CD4-positive, alpha-beta memory T cell (primary cell): ENCODE results near the gene FREM2. TPM values are rescaled to one million over a fixed set of nuclear protein-coding genes. Genes with fewer than 3 reads are reported as not detected.

ENCODE experiments used
- CTCF ChIA-PET: fragments of 350-600 bp; sonication (Branson Sonifier 250); formaldehyde crosslinking; loops from one replicate; lab custom pipeline; 2021; ENCODE audit warnings: inconsistent platforms; ENCODE audit not compliant: partially characterized antibody; lab: Charles Lee
- POLR2A ChIA-PET: fragments of 350-600 bp; sonication (Branson Sonifier 250); formaldehyde crosslinking; loops from one replicate; lab custom pipeline; 2021; ENCODE audit not compliant: partially characterized antibody; lab: Charles Lee
- DNase-seq, 5 donors: peaks; one replicate each; pipeline versions ENCODE4 v3.0.0 to v3.0.0-alpha.2; 2020 to 2022; ENCODE audit warnings: mixed read lengths in 1 of 5
- H3K27ac ChIP-seq: one replicate; pipeline ENCODE4 v1.7.0; 2013; ENCODE audit warnings: low read depth, low read length
- H3K27me3 ChIP-seq: 2 replicates; pipeline ENCODE4 v1.7.0; 2013; ENCODE audit warnings: mild to moderate bottlenecking, low read length, moderate library complexity; ENCODE audit not compliant: insufficient read depth
- H3K36me3 ChIP-seq: 2 replicates; pipeline ENCODE4 v1.7.0; 2013; ENCODE audit warnings: mild to moderate bottlenecking, low read length, moderate library complexity; ENCODE audit not compliant: insufficient read depth
- H3K4me1 ChIP-seq: 2 replicates; pipeline ENCODE4 v1.7.0; 2013; ENCODE audit warnings: mild to moderate bottlenecking, low read length, moderate library complexity; ENCODE audit not compliant: insufficient read depth
- H3K4me3 ChIP-seq, 2 donors: one replicate each; pipeline ENCODE4 v1.7.0; 2013; ENCODE audit warnings: low read length in 2 of 2, mild to moderate bottlenecking in 1 of 2
- H3K9me3 ChIP-seq, 2 donors: one replicate each; pipeline ENCODE4 v1.7.0; 2013; ENCODE audit warnings: low read length in 2 of 2, control low read depth in 1 of 2; ENCODE audit not compliant: control insufficient read depth in 1 of 2
- H3K27ac Mint-ChIP-seq, 7 donors: one replicate each; pipeline ENCODE4 v1.8.0; 2020 to 2021; ENCODE audit warnings: mixed read lengths in 7 of 7, mild to moderate bottlenecking in 6 of 7, inconsistent platforms in 3 of 7, moderate library complexity in 3 of 7
- H3K27me3 Mint-ChIP-seq, 2 donors: one replicate each; pipeline ENCODE4 v1.8.0; 2020 to 2021; ENCODE audit warnings: mixed read lengths in 2 of 2
- H3K36me3 Mint-ChIP-seq, 2 donors: one replicate each; pipeline ENCODE4 v1.8.0; 2020 to 2021; ENCODE audit warnings: mixed read lengths in 2 of 2, inconsistent platforms in 1 of 2, mild to moderate bottlenecking in 1 of 2
- H3K4me1 Mint-ChIP-seq, 4 donors: one replicate each; pipeline ENCODE4 v1.8.0; 2020 to 2021; ENCODE audit warnings: mixed read lengths in 4 of 4, mild to moderate bottlenecking in 1 of 4
- H3K4me3 Mint-ChIP-seq, 8 donors: one replicate each; pipeline ENCODE4 v1.8.0; 2020 to 2021; ENCODE audit warnings: mixed read lengths in 8 of 8, mild to moderate bottlenecking in 7 of 8, moderate library complexity in 6 of 8, inconsistent platforms in 3 of 8
- H3K9me3 Mint-ChIP-seq, 8 donors: one replicate each; pipeline ENCODE4 v1.8.0; 2020 to 2021; ENCODE audit warnings: mixed read lengths in 8 of 8, mild to moderate bottlenecking in 5 of 8, inconsistent platforms in 3 of 8, moderate library complexity in 1 of 8
- intact Hi-C: fragments of 100-400 bp; cut with micrococcal nuclease; formaldehyde crosslinking; loops from one replicate; pipeline ENCODE4 v1.15.1; 2023
- polyA plus RNA-seq, 2 donors: library from polyadenylated mRNA; unstranded; fragments of 300-500 nt; fragmentation: Illumina TruSeq; gene quantifications; one replicate each; pipeline ENCODE4 v1.2.3, GENCODE V29; 2021
- total RNA-seq, 2 experiments: library from RNA; stranded (reverse); gene quantifications; one replicate each; pipeline ENCODE4 v1.2.3, GENCODE V29; 2021

FREM2 gene
- total RNA-seq (not detected), polyA plus RNA-seq (not detected)

- Histone ChIP-seq H3K4me3 (no peak within 1 kb of the TSS), H3K4me1 (no peaks in the 10 kb centered on the region), H3K9me3 (no peaks in the 10 kb centered on the region), H3K27me3 (no peaks in the 10 kb centered on the region), H3K27ac (no peak within 1 kb of the TSS), H3K36me3 (no peaks in the 10 kb centered on the region)
- H3K4me1 Mint-ChIP-seq = peaks cover 3 to 9% (median 5%) of the 10 kb centered on the region in 4 donors
- ChIA-PET POLR2A (no interaction called here), CTCF (no interaction called here)
- intact Hi-C loops = no loop called here
- DNase-seq = no peak
- peaks cover 7 to 11% of the 10 kb centered on the region in 2 donors for H3K27me3 Mint-ChIP-seq
- H3K36me3 Mint-ChIP-seq = no peaks in the 10 kb centered on the region
- H3K4me3 Mint-ChIP-seq = peak within 1 kb of the TSS in 3 of 8 donors; percentile 9 to 48 (median 42)
- H3K9me3 Mint-ChIP-seq = peaks cover 0 to 2% (median 0%) of the 10 kb centered on the region in 8 donors
- H3K27ac Mint-ChIP-seq = no peak within 1 kb of the TSS
Observed at GRCh38 chr13:38686577-38687245, at the start of gene FREM2. TSS of gene FREM2 (plus strand) at chr13:38687077. CDS start at chr13:38687345, 268 bp downstream.

GRCh38 chr13:38637576-38637975 lies 49.3 kb upstream of the FREM2 start:
- ChIA-PET CTCF (no interaction called here), POLR2A (no interaction called here)
- H3K27me3 ChIP-seq = no peaks in the 10 kb centered on the region
- no peak for DNase-seq
- H3K4me3 ChIP-seq = no peak overlapping the region
- H3K27ac ChIP-seq = no peak overlapping the region
- intact Hi-C loops = no loop called here
- Mint-ChIP-seq H3K36me3 (no peaks in the 10 kb centered on the region), H3K9me3 (peaks cover 0 to 2% (median 0%) of the 10 kb centered on the region in 8 donors), H3K4me1 (no peaks in the 10 kb centered on the region), H3K27me3 (no peaks in the 10 kb centered on the region), H3K27ac (no peak overlapping the region), H3K4me3 (no peak overlapping the region)
- H3K9me3 ChIP-seq = no peaks in the 10 kb centered on the region
- H3K4me1 ChIP-seq = no peaks in the 10 kb centered on the region
- H3K36me3 ChIP-seq = no peaks in the 10 kb centered on the region

DNA sequence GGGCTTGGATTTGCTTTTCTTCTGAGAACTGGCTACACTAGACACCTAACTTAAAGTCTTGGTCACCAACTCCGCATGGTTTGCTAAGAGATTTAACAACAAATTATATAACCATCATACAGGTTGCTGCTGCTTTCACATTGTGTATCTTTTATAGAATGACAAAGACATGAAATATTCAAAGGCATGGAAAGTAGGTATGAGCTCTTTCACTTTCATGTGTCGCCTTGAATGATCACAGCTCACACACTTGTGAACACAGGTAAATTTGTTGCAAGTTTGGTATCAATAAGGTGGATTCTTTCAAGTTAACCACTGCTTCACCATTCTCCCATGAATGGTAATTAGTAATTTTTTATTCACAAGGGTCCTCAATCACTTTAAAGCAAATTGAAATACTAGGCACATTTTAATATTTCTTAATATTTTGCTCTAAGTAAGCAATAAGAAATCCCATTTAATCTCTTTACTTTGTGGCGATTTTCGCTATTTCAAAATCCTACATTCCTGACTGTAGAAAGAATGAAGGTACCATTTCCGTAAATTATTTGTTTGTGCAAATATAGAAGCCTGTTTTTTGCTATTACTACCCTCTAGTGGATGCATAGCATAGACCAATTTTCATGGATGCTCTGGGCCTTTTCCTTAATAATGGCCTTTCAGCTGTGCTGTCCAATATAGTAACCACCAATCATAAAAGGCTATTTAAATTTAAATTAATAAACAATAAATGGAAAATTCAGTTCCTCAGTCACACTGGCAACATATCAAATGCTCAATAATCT lies 45.5 kb upstream of the FREM2 start:
- Histone ChIP-seq H3K27ac (no peak overlapping the region), H3K4me3 (no peak overlapping the region), H3K9me3 (no peaks in the 10 kb centered on the region), H3K36me3 (no peaks in the 10 kb centered on the region), H3K27me3 (no peaks in the 10 kb centered on the region), H3K4me1 (no peaks in the 10 kb centered on the region)
- Mint-ChIP-seq H3K4me1 (no peaks in the 10 kb centered on the region), H3K4me3 (no peak overlapping the region), H3K9me3 (no peaks in the 10 kb centered on the region), H3K27me3 (no peaks in the 10 kb centered on the region), H3K27ac (no peak overlapping the region), H3K36me3 (no peaks in the 10 kb centered on the region)
- DNase-seq = no peak
- intact Hi-C loops = no loop called here
- ChIA-PET CTCF (no interaction called here), POLR2A (no interaction called here)

GRCh38 chr13:38647312-38647711 lies 39.6 kb upstream of the FREM2 start:
- Mint-ChIP-seq H3K4me1 (no peaks in the 10 kb centered on the region), H3K27ac (no peak overlapping the region), H3K36me3 (no peaks in the 10 kb centered on the region), H3K27me3 (no peaks in the 10 kb centered on the region), H3K9me3 (no peaks in the 10 kb centered on the region), H3K4me3 (no peak overlapping the region)
- no peak overlapping the region for H3K4me3 ChIP-seq
- intact Hi-C loops = no loop called here
- DNase-seq = no peak
- POLR2A ChIA-PET = no interaction called here
- CTCF ChIA-PET = no interaction called here
- H3K27me3 ChIP-seq = no peaks in the 10 kb centered on the region
- no peak overlapping the region for H3K27ac ChIP-seq
- H3K4me1 ChIP-seq = no peaks in the 10 kb centered on the region
- no peaks in the 10 kb centered on the region for H3K9me3 ChIP-seq
- H3K36me3 ChIP-seq = no peaks in the 10 kb centered on the region

GRCh38 chr13:38648912-38649311 lies 38.0 kb upstream of the FREM2 start:
- H3K9me3 Mint-ChIP-seq = no peaks in the 10 kb centered on the region
- intact Hi-C loops = no loop called here

GRCh38 chr13:38656699-38657098 lies 30.2 kb upstream of the FREM2 start:
- Histone ChIP-seq H3K27me3 (no peaks in the 10 kb centered on the region), H3K4me1 (no peaks in the 10 kb centered on the region), H3K36me3 (no peaks in the 10 kb centered on the region), H3K9me3 (no peaks in the 10 kb centered on the region), H3K4me3 (no peak overlapping the region), H3K27ac (no peak overlapping the region)
- H3K36me3 Mint-ChIP-seq = no peaks in the 10 kb centered on the region
- no peaks in the 10 kb centered on the region for H3K4me1 Mint-ChIP-seq
- DNase-seq = no peak
- ChIA-PET CTCF (no interaction called here), POLR2A (no interaction called here)
- H3K4me3 Mint-ChIP-seq = no peak overlapping the region
- H3K27me3 Mint-ChIP-seq = peaks cover 0 to 10% of the 10 kb centered on the region in 2 donors
- intact Hi-C loops = no loop called here
- no peak overlapping the region for H3K27ac Mint-ChIP-seq
- peaks cover 0 to 2% (median 0%) of the 10 kb centered on the region in 8 donors for H3K9me3 Mint-ChIP-seq

More at GRCh38 chr13:38648912-38649311, 38.0 kb upstream of the FREM2 start:
- H3K36me3 ChIP-seq = no peaks in the 10 kb centered on the region
- CTCF ChIA-PET = no interaction called here
- no peaks in the 10 kb centered on the region for H3K36me3 Mint-ChIP-seq
- no peak overlapping the region for H3K27ac Mint-ChIP-seq
- no peak overlapping the region for H3K4me3 Mint-ChIP-seq
- no peak overlapping the region for H3K4me3 ChIP-seq
- POLR2A ChIA-PET = no interaction called here
- no peaks in the 10 kb centered on the region for H3K4me1 Mint-ChIP-seq
- H3K27me3 ChIP-seq = no peaks in the 10 kb centered on the region
- H3K4me1 ChIP-seq = no peaks in the 10 kb centered on the region
- H3K9me3 ChIP-seq = no peaks in the 10 kb centered on the region
- H3K27ac ChIP-seq = no peak overlapping the region
- DNase-seq = no peak
- H3K27me3 Mint-ChIP-seq = no peaks in the 10 kb centered on the region

- H3K9me3 Mint-ChIP-seq = peaks cover 0 to 2% (median 0%) of the 10 kb centered on the region in 8 donors
- no peak overlapping the region for H3K27ac Mint-ChIP-seq
- H3K4me1 Mint-ChIP-seq = no peaks in the 10 kb centered on the region
- Histone ChIP-seq H3K4me1 (no peaks in the 10 kb centered on the region), H3K27me3 (no peaks in the 10 kb centered on the region), H3K4me3 (no peak overlapping the region), H3K27ac (no peak overlapping the region), H3K9me3 (no peaks in the 10 kb centered on the region), H3K36me3 (no peaks in the 10 kb centered on the region)
- CTCF ChIA-PET = no interaction called here
- peaks cover 0 to 10% of the 10 kb centered on the region in 2 donors for H3K27me3 Mint-ChIP-seq
- POLR2A ChIA-PET = no interaction called here
- H3K4me3 Mint-ChIP-seq = no peak overlapping the region
- DNase-seq = no peak
- H3K36me3 Mint-ChIP-seq = no peaks in the 10 kb centered on the region
- intact Hi-C loops = no loop called here
Observed at GRCh38 chr13:38657191-38657590, 29.7 kb upstream of the FREM2 start.
